Spinal cord (tissue), 10 donors: Measurements from ENCODE around the gene CTDSPL. TPM values are rescaled to one million over a fixed set of nuclear protein-coding genes. Genes with fewer than 3 reads are reported as not detected.

Experiments
- DNase-seq, 6 donors: peaks; one replicate each; pipeline versions ENCODE4 v3.0.0 to v3.0.0-alpha.2; 2013 to 2015; ENCODE audit warnings: low spot score in 6 of 6, low read depth in 4 of 6
- H3K27ac ChIP-seq: one replicate; pipeline ENCODE4 v1.5.1; 2013; ENCODE audit warnings: low read depth, low read length, control low read depth
- H3K27me3 ChIP-seq: one replicate; pipeline ENCODE4 v1.6.1; 2013; ENCODE audit warnings: low read length; ENCODE audit not compliant: control insufficient read depth, insufficient read depth
- H3K36me3 ChIP-seq: one replicate; pipeline ENCODE4 v1.6.1; 2013; ENCODE audit warnings: low read length; ENCODE audit not compliant: control insufficient read depth, insufficient read depth
- H3K4me1 ChIP-seq: one replicate; pipeline ENCODE4 v1.6.1; 2013; ENCODE audit warnings: low read length; ENCODE audit not compliant: control insufficient read depth, insufficient read depth
- H3K4me3 ChIP-seq: one replicate; pipeline ENCODE4 v1.5.1; 2013; ENCODE audit warnings: low read depth, low read length, control low read depth
- H3K9me3 ChIP-seq: one replicate; pipeline ENCODE4 v1.6.1; 2013; ENCODE audit warnings: low read length; ENCODE audit not compliant: control insufficient read depth, insufficient read depth
- WGBS: methylation state at CpG from one replicate; pipeline ENCODE4 v1.1.5; 2013; ENCODE audit warnings: missing lambda C conversion rate; ENCODE audit not compliant: insufficient coverage; 5-methylcytosine and 5-hydroxymethylcytosine counted together
- polyA plus RNA-seq, 2 donors: library from polyadenylated mRNA; unstranded; fragments of 120-200 nt; gene quantifications; one replicate each; pipeline ENCODE4 v1.2.1, GENCODE V29; 2013; ENCODE audit not compliant: insufficient read length in 2 of 2
- total RNA-seq, 2 donors: library from RNA; depleted of rRNA in 1 of 2; stranded (reverse); fragments of 120-200 nt in 1 of 2; fragments of >200 nt in 1 of 2; gene quantifications; one replicate each; pipeline versions ENCODE4 v1.2.3 to v1.2.4, GENCODE V29; 2013 to 2014
- donor health status: healthy.

Gene CTDSPL
- total and polyA plus RNA-seq, 4 donors, result 19.7 to 45.5 (median 30.6) TPM

DNA sequence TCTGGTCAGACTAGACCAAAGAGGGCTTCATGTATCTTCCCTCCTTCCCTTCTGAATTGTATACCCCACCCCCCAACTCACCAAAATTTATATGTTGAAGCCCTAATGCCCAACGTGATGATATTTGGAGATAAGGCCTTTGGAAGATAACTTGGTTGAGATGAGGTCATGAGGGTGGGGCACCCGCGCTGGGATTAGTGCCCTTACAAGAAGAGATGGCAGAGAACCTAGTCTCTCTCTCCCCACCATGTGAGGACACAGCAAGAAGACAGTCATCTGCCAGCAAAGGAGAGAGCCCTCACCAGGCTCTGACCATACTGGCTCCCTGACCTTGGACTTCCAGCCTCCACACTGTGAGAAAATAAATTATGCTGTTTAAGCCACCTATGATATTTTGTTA is 154.3 kb downstream of the CTDSPL start:
- Histone ChIP-seq H3K27ac (no peak overlapping the region), H3K4me1 (peaks cover 8% of the 10 kb centered on the region), H3K9me3 (no peaks in the 10 kb centered on the region), H3K36me3 (peaks cover 53% of the 10 kb centered on the region), H3K4me3 (no peak overlapping the region), H3K27me3 (no peaks in the 10 kb centered on the region)
- no peak for DNase-seq
- WGBS, result no CpG with 5 or more reads among the region's 3 CpGs

DNA sequence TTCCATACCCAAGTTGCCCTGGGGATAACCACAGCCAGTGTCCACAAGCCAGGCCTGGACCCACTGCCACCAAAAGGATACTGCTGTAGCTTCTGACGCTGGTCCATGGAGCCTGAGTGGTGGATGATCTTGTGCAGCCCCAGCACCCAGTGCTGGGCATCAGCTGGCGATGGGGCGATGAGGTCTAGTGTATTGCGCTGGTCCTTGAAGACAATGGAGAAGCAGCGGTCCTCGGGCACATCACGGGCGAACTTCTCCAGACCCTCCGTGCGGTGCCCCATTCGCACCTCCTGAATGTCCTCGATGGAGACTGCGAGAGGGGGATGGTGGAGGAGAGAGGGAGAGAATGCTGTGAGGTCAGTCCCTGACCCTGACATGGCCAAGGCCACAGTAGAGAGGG is 154.7 kb downstream of the CTDSPL start:
- Histone ChIP-seq H3K4me1 (peaks cover 8% of the 10 kb centered on the region), H3K27ac (no peak overlapping the region), H3K36me3 (peaks cover 49% of the 10 kb centered on the region), H3K9me3 (no peaks in the 10 kb centered on the region), H3K27me3 (no peaks in the 10 kb centered on the region), H3K4me3 (no peak overlapping the region)
- 98% methylated on average over 13 of the region's 13 CpGs for WGBS
- no peak for DNase-seq

DNA sequence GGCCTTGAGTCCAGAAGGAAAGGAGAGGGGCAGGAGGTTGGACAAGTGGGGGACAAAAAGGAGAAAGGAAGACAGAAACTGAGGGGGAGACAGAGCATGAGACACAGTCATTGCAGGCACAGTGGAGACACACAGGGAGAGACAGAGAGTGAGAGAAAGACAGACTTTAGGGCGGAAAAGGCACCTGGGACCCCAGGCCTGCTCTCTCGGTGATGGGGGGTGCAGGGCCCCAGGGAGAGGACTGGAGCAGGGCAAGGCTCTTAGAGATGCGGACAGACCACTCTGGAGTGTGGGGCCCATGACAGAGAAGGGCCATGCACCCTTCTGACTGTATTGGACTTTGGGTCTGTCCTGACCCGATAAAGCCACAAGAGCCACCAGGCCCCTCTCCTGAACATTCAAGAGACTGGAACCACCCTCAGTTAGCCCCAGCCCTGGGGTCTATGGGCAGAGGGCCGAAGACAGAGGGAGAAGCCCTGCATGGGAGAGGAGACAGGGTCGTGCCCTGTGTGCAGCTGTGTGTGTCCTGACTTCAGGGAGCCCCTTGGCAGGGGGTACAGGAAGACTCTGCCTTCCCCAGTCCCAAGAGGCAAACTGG is 155.3 kb downstream of the CTDSPL start:
- H3K9me3 ChIP-seq, result no peaks in the 10 kb centered on the region
- H3K4me3 ChIP-seq, result no peak overlapping the region
- 94% methylated on average over 5 of the region's 6 CpGs for WGBS
- peaks cover 46% of the 10 kb centered on the region for H3K36me3 ChIP-seq
- H3K27ac ChIP-seq, result no peak overlapping the region
- H3K4me1 ChIP-seq, result peaks cover 8% of the 10 kb centered on the region
- H3K27me3 ChIP-seq, result no peaks in the 10 kb centered on the region
- DNase-seq, result no peak

- H3K27me3 ChIP-seq, result no peaks in the 10 kb centered on the region
- peaks cover 42% of the 10 kb centered on the region for H3K36me3 ChIP-seq
- peaks cover 8% of the 10 kb centered on the region for H3K4me1 ChIP-seq
- H3K4me3 ChIP-seq, result no peak overlapping the region
- no peak for DNase-seq
- H3K9me3 ChIP-seq, result no peaks in the 10 kb centered on the region
- WGBS, result 80% methylated on average over 7 of the region's 9 CpGs
- no peak overlapping the region for H3K27ac ChIP-seq
Observed at GRCh38 chr3:38017445-38018295, 156.0 kb downstream of the CTDSPL start.

DNA sequence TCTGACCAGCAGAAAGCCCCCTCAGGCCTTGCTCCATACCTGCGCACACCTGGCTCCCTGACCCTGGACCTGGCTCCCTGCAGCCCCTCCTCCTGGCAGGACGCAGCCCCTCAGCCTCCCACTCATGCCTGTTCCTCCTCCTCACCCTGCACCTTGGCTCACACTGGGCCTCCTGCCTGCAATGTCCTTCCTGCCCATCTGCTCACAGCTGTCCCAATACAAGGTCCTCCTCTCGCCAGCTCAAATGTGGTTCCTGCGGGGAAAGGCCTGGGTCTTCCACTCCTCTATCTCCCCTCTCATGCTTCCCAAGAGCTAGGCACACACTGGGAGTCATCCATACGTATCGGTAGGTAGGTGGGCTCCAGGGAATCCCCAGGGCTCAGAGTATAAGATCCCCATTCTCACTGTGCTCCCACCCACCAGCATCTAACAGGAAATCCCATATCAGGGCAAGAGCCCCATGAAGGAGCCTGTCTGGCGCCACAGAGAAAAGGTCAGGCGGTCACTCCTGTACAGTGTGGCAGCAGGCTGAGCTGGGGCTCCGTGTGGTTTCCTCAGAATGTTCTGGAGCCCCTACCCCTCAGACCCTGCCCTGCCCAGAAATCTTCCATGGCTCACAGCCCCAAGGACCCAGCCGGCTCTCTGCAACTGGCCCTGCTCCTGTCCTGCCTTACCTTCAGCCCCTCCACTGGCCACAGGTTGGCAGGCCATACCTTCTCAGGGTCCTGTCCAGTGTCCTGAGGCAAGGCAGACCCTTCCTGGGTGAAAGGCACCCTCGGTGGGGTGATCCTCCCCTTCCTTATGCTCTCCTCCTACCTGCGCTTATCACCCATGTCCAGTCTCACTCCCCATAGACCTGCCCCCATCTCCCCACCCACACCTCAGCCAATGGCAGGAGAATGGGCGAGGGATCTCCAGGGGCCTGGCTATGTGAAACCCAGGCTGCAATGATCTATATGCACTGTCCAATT is 156.9 kb downstream of the CTDSPL start:
- Histone ChIP-seq H3K4me3 (no peak overlapping the region), H3K27me3 (no peaks in the 10 kb centered on the region), H3K27ac (no peak overlapping the region), H3K4me1 (peaks cover 8% of the 10 kb centered on the region), H3K9me3 (no peaks in the 10 kb centered on the region), H3K36me3 (peaks cover 40% of the 10 kb centered on the region)
- DNase-seq, result no peak
- 91% methylated on average over 11 of the region's 13 CpGs for WGBS

- Histone ChIP-seq H3K36me3 (peaks cover 40% of the 10 kb centered on the region), H3K4me1 (peaks cover 17% of the 10 kb centered on the region), H3K27ac (no peak overlapping the region), H3K27me3 (no peaks in the 10 kb centered on the region), H3K9me3 (no peaks in the 10 kb centered on the region), H3K4me3 (no peak overlapping the region)
- DNase-seq, result no peak
- WGBS, result 89% methylated on average over 10 of the region's 10 CpGs
Observed at GRCh38 chr3:38019658-38020341, 158.1 kb downstream of the CTDSPL start.

DNA sequence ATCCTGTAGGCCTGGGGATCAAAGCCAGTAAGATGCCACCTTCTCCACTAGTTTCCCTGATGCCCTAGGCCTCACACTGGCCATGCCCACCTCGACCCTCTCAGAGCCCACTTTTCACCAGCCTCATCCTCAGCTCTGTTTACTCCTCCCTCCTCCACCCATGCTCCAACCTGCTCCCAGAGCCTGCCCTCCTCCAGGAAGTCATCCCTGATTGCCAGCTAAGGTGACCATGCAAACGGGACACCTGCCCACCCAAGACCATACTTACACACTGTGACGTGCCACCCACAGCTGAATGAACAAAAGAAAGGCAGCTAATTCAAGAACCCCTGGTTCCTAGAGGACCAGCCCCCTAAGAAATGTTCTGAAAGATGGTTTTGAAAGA is 158.7 kb downstream of the CTDSPL start:
- no peak for DNase-seq
- H3K4me3 ChIP-seq, result no peak overlapping the region
- H3K27me3 ChIP-seq, result no peaks in the 10 kb centered on the region
- H3K36me3 ChIP-seq, result peaks cover 40% of the 10 kb centered on the region
- no peaks in the 10 kb centered on the region for H3K9me3 ChIP-seq
- WGBS, result 96% methylated on average over 2 of the region's 3 CpGs
- H3K4me1 ChIP-seq, result peaks cover 21% of the 10 kb centered on the region
- no peak overlapping the region for H3K27ac ChIP-seq

DNA sequence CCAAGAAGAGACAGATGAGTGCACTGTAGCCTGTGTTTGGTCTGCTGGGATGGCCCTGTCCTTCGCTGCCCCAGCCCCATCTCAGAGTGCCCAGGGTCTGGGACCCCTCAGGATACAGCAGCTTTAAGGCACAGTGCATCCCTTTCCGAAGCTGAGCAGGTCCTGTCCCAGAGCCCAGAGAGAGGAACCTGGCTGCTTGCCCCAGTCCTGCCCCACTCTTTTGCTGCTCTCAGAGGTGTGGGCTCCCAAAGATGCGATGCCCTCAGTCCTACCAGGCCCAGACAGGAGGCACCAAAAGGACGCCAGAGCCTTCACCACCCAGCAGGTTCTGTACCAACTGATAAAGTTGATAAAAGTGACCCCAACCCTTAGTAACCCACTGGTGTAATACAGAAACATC is 159.5 kb downstream of the CTDSPL start:
- Histone ChIP-seq H3K36me3 (peaks cover 38% of the 10 kb centered on the region), H3K4me1 (peaks cover 21% of the 10 kb centered on the region), H3K9me3 (no peaks in the 10 kb centered on the region), H3K4me3 (no peak overlapping the region), H3K27ac (no peak overlapping the region), H3K27me3 (no peaks in the 10 kb centered on the region)
- WGBS, result 98% methylated on average over 3 of the region's 4 CpGs
- DNase-seq, result no peak

- DNase-seq, result no peak
- Histone ChIP-seq H3K27ac (no peak overlapping the region), H3K9me3 (no peaks in the 10 kb centered on the region), H3K27me3 (no peaks in the 10 kb centered on the region), H3K4me3 (no peak overlapping the region), H3K4me1 (peaks cover 20% of the 10 kb centered on the region), H3K36me3 (peaks cover 27% of the 10 kb centered on the region)
- WGBS, result 100% methylated on average over 1 of the region's 3 CpGs
Observed at GRCh38 chr3:38022301-38022700, 160.6 kb downstream of the CTDSPL start.
